NB4 (cell line): Measurements from ENCODE around the gene KDM5C.

ENCODE experiments used
- DNase-seq: peaks from one replicate; pipeline ENCODE4 v3.0.0; 2010; ENCODE audit warnings: low read depth
- H3K4me3 ChIP-seq: one replicate; pipeline ENCODE4 v1.5.1; 2011; ENCODE audit warnings: mild to moderate bottlenecking, low read depth, low read length, moderate library complexity
- CTCF ChIP-seq: IDR thresholded peaks from one replicate; pipeline ENCODE4 v1.5.1; 2012; ENCODE audit warnings: low read depth, low read length
- MAX ChIP-seq: IDR thresholded peaks from 2 replicates; pipeline ENCODE4 v1.6.1; 2011; ENCODE audit warnings: low read depth, low read length
- MYC ChIP-seq: IDR thresholded peaks from 2 replicates; pipeline ENCODE4 v1.6.1; 2011; ENCODE audit warnings: low read depth, low read length
- POLR2A ChIP-seq: IDR thresholded peaks from 2 replicates; pipeline ENCODE4 v1.6.1; 2011; ENCODE audit warnings: mild to moderate bottlenecking; ENCODE audit not compliant: insufficient read length; ENCODE audit errors: extremely low read depth

Gene KDM5C

GRCh38 chrX:53237056-53237455 is 12.0 kb upstream of the KDM5C start:
- no peak overlapping the region for H3K4me3 ChIP-seq
- DNase-seq = no peak
- no peak for TF ChIP-seq MYC
- no peak for TF ChIP-seq POLR2A
- TF ChIP-seq MAX = no peak
- no peak for TF ChIP-seq CTCF

- no peak overlapping the region for H3K4me3 ChIP-seq
- DNase-seq = no peak
- TF ChIP-seq MAX (no peak), CTCF (no peak), MYC (no peak), POLR2A (no peak)
These were observed 11.1 kb upstream of the KDM5C start for GRCh38 chrX:53236025-53236679.

- H3K4me3 ChIP-seq = no peak overlapping the region
- no peak for TF ChIP-seq CTCF
- TF ChIP-seq POLR2A = no peak
- TF ChIP-seq MYC = no peak
- no peak for DNase-seq
These were observed 10.6 kb upstream of the KDM5C start for GRCh38 chrX:53235566-53235965.

- TF ChIP-seq MYC (no peak), POLR2A (no peak)
- H3K4me3 ChIP-seq = no peak overlapping the region
- no peak for DNase-seq
These were observed 9.5 kb upstream of the KDM5C start for GRCh38 chrX:53234484-53234883.

GRCh38 chrX:53233536-53233935 is 8.5 kb upstream of the KDM5C start:
- no peak for DNase-seq
- TF ChIP-seq CTCF (no peak), MAX (no peak), MYC (no peak), POLR2A (no peak)
- H3K4me3 ChIP-seq = no peak overlapping the region

- no peak for TF ChIP-seq MYC
- no peak for TF ChIP-seq POLR2A
- no peak for TF ChIP-seq CTCF
- no peak for TF ChIP-seq MAX
- no peak overlapping the region for H3K4me3 ChIP-seq
- no peak for DNase-seq
These were observed 5.1 kb upstream of the KDM5C start for GRCh38 chrX:53230116-53230515.
